HepG2 (cell line): Measurements from ENCODE around the gene DNM3. TPM values are rescaled to one million over a fixed set of nuclear protein-coding genes. Genes with fewer than 3 reads are reported as not detected.

Source experiments
- ATAC-seq: fragments of 200-7000 bp; cut with Tn5 transposase; 3 replicates; pipeline ENCODE4 v1.9.1; 2020; ENCODE audit warnings: mild to moderate bottlenecking, moderate library complexity
- BruUV-seq: library from RNA; stranded (reverse); fragments of 400-500 nt; replicated peaks from 2 replicates; lab custom pipeline; 2021; lab: Mats Ljungman, UMichigan
- CTCF ChIA-PET: fragments of 300-600 bp; formaldehyde crosslinking; extraction: SDS; loops from one replicate; lab custom pipeline; 2021; ENCODE audit warnings: low total read pairs, inconsistent platforms, low intra/inter-chr PET ratio; lab: Yijun Ruan, JAX
- POLR2A ChIA-PET: fragments of 350-600 bp; sonication (Branson Sonifier 250); formaldehyde crosslinking; loops from one replicate; lab custom pipeline; 2020; ENCODE audit warnings: antibody characterized with exemption, inconsistent platforms; lab: Yijun Ruan, JAX
- DNase-seq: peaks from one replicate; pipeline ENCODE4 v3.0.0-alpha.2; 2015; ENCODE audit warnings: low spot score
- FAIRE-seq: peaks from 3 replicates; lab custom pipeline; 2011; peaks lifted over from hg19 to GRCh38; lab: Jason Lieb, UNC
- H2AFZ ChIP-seq: one replicate; pipeline ENCODE4 v1.6.1; 2011; ENCODE audit warnings: low read length, inconsistent platforms
- H3K27ac ChIP-seq: fragments of 300-600 bp; 3 replicates; pipeline ENCODE4 v1.8.0; 2011; ENCODE audit warnings: mixed run types, mild to moderate bottlenecking, mixed read lengths, low read length, inconsistent platforms; ENCODE audit not compliant: insufficient read depth; ENCODE audit errors: extremely low read length
- H3K27me3 ChIP-seq, 2 experiments: fragments of 200-600 bp in 1 of 2; 2 replicates in 1 of 2; 3 replicates in 1 of 2; pipeline versions ENCODE4 v1.6.0 to v1.8.0; 2011; ENCODE audit warnings: low read length in 2 of 2, mild to moderate bottlenecking in 2 of 2, moderate library complexity in 2 of 2, inconsistent platforms in 1 of 2; ENCODE audit not compliant: insufficient read depth in 2 of 2, control insufficient read depth in 1 of 2
- H3K36me3 ChIP-seq, 2 experiments: fragments of 200-600 bp in 1 of 2; replicated peaks in 1 of 2; 2 replicates in 1 of 2; 3 replicates in 1 of 2; pipeline versions ENCODE4 v1.5.1 to v1.8.0; 2011; ENCODE audit warnings: low read length in 2 of 2, inconsistent platforms in 1 of 2; ENCODE audit not compliant: insufficient read depth in 2 of 2, control insufficient read depth in 1 of 2
- H3K4me1 ChIP-seq: 2 replicates; pipeline ENCODE4 v1.5.1; 2012; ENCODE audit warnings: low read length, inconsistent platforms; ENCODE audit not compliant: insufficient read depth
- H3K4me2 ChIP-seq: 2 replicates; pipeline ENCODE4 v1.6.0; 2011; ENCODE audit warnings: low read depth, low read length, inconsistent platforms
- H3K4me3 ChIP-seq, 3 experiments: fragments of 200-600 bp in 1 of 3; sonication (generic), shearing (Covaris generic) in 1 of 3; replicated peaks in 1 of 3; 2 replicates each; pipeline ENCODE4 v1.5.1; 2011 to 2016; ENCODE audit warnings: low read length in 3 of 3, inconsistent platforms in 2 of 3, low read depth in 2 of 3, mild to moderate bottlenecking in 2 of 3, control low read depth in 1 of 3, mixed read lengths in 1 of 3; ENCODE audit not compliant: insufficient read depth in 1 of 3
- H3K79me2 ChIP-seq: one replicate; pipeline ENCODE4 v1.6.1; 2011; ENCODE audit warnings: low read length, inconsistent platforms; ENCODE audit not compliant: insufficient read depth
- H3K9ac ChIP-seq: 2 replicates; pipeline ENCODE4 v1.6.0; 2011; ENCODE audit warnings: mild to moderate bottlenecking, low read depth, low read length, inconsistent platforms; ENCODE audit not compliant: insufficient read depth
- H3K9me3 ChIP-seq: 2 replicates; pipeline ENCODE4 v1.5.1; 2012; ENCODE audit warnings: mild to moderate bottlenecking, low read length
- H4K20me1 ChIP-seq: 2 replicates; pipeline ENCODE4 v1.6.0; 2011; ENCODE audit warnings: inconsistent platforms, mild to moderate bottlenecking, low read length, moderate library complexity; ENCODE audit not compliant: insufficient read depth
- ARNTL ChIP-seq: sonication (generic); formaldehyde crosslinking; IDR thresholded peaks from 2 replicates; pipeline ENCODE4 v1.4.0; 2020; ENCODE audit warnings: mild to moderate bottlenecking, missing genetic modification reagents
- ETV5 ChIP-seq: IDR thresholded peaks from 2 replicates; pipeline ENCODE4 v1.6.1; 2018; ENCODE audit warnings: missing biosample characterization, missing genetic modification reagents, inconsistent platforms, borderline replicate concordance
- MAFK ChIP-seq, 2 experiments: IDR thresholded peaks in 1 of 2; conservative IDR thresholded peaks in 1 of 2; 2 replicates each; pipeline ENCODE4 v1.6.1; 2011; ENCODE audit warnings: improper control_type of control experiment in 2 of 2, low read length in 2 of 2
- RNF219 ChIP-seq: sonication (generic); formaldehyde crosslinking; IDR thresholded peaks from 2 replicates; pipeline ENCODE4 v1.5.0; 2020; ENCODE audit warnings: mild to moderate bottlenecking, missing genetic modification reagents
- TMF1 ChIP-seq: sonication (generic); formaldehyde crosslinking; IDR thresholded peaks from 2 replicates; pipeline ENCODE4 v1.8.1; 2022; ENCODE audit warnings: low read depth, missing genetic modification reagents
- UBTF ChIP-seq: sonication (generic); formaldehyde crosslinking; IDR thresholded peaks from 2 replicates; pipeline ENCODE4 v1.4.0; 2020; ENCODE audit warnings: mild to moderate bottlenecking, missing genetic modification reagents
- ZNF747 ChIP-seq: sonication (generic); formaldehyde crosslinking; IDR thresholded peaks from 2 replicates; pipeline ENCODE4 v1.8.1; 2023; ENCODE audit warnings: missing genetic modification reagents, mild to moderate bottlenecking, borderline replicate concordance
- WGBS: methylation state at CpG from one replicate; pipeline ENCODE4 v1.1.6; 2017; ENCODE audit warnings: low lambda C conversion rate; 5-methylcytosine and 5-hydroxymethylcytosine counted together
- in situ Hi-C: cut with HindIII; loops from 2 replicates; pipeline ENCODE4 v1.10.0; 2017; ENCODE audit warnings: low pct_unique_long_range_greater_than_20kb; ENCODE audit not compliant: extremely low pct_ligation_motif_present
- intact Hi-C: fragments of 100-400 bp; cut with micrococcal nuclease; formaldehyde crosslinking; loops from one replicate; pipeline ENCODE4 v1.10.0; 2022; ENCODE audit not compliant: unreplicated experiment
- polyA plus RNA-seq, 8 experiments: library from polyadenylated mRNA; depleted of rRNA in 3 of 8; stranded (reverse) in 7 of 8; unstranded in 1 of 8; fragments of >200 nt; fragmentation: Illumina TruSeq in 4 of 8; extraction: Trizol in 4 of 8; gene quantifications; 2 replicates each; pipeline versions ENCODE4 v1.2.1 to v1.2.3, GENCODE V29; 2011 to 2016; ENCODE audit warnings: low read depth in 4 of 8, missing spikeins in 1 of 8, mixed read lengths in 1 of 8; ENCODE audit not compliant: insufficient read depth in 1 of 8
- total RNA-seq, 5 experiments: library from RNA; depleted of rRNA; stranded (reverse); fragments of >200 nt; fragmentation: Illumina TruSeq; extraction: Trizol; gene quantifications; 2 replicates each; pipeline ENCODE4 v1.2.3, GENCODE V29; 2016; ENCODE audit warnings: low read depth in 1 of 5

DNM3 gene
- total and polyA plus RNA-seq, 2 of the 13 experiments (the other 11 are each of a cell fraction or from before 2014, with no cell fraction given), result 0.05 TPM; not detected in 1

- TF ChIP-seq ARNTL (CRISPR knock-in tag) (no peak), ZNF747 (CRISPR knock-in tag) (no peak)
These were observed 149.1 kb downstream of the DNM3 start (continued) for GRCh38 chr1:171990371-171990770.

DNA sequence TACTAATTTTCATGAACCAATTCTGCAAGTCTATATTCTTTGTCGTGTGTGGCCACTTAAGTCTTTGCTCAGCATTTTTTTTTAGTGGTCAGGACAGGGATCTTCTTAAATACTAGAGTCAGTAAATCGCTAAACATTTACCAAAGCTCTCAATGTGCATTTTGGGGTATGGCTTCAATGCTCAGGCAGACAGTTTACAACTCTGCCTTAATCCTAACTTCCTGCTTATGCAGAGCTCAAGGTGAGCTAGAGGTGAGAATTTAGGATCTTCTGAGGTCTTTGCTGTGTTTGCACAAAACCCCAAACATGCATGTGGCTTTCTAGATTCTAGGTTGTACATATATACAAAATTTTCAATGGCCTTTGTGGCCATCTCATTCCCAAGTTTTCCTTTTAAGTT lies 153.0 kb downstream of the DNM3 start:
- intact Hi-C loops, result no loop called here
- Histone ChIP-seq H2AFZ (no peak overlapping the region), H3K9me3 (no peaks in the 10 kb centered on the region), H3K4me3 (no peak overlapping the region), H3K27me3 (no peaks in the 10 kb centered on the region; a peak in 1 of 5 replicates), H3K36me3 (no peaks in the 10 kb centered on the region), H3K4me2 (no peak overlapping the region), H4K20me1 (no peaks in the 10 kb centered on the region)
- ChIA-PET POLR2A (no interaction called here), CTCF (no interaction called here)
- no peak for FAIRE-seq
- no peak for DNase-seq
- in situ Hi-C loops, result no loop called here
- no peak for ATAC-seq
- no TSS peak for BruUV-seq
- TF ChIP-seq ETV5 (CRISPR knock-in tag), result no peak
- peak; percentile 5 to 47; a peak in 2 of 4 replicates for TF ChIP-seq MAFK (conservative IDR thresholded peaks at IDR 0.05 in 1 of 2, IDR thresholded peaks at IDR 0.05 in 1 of 2; ENCODE audit: low read length in 2 of 2)
- TF ChIP-seq, all 625 proteins: peak for 1
- 4% methylated on average over 2 of the region's 2 CpGs for WGBS
- Histone ChIP-seq H3K79me2 (no peaks in the 10 kb centered on the region), H3K4me1 (no peaks in the 10 kb centered on the region), H3K9ac (no peak overlapping the region), H3K27ac (no peak overlapping the region)

- no peaks in the 10 kb centered on the region for H4K20me1 ChIP-seq
- ChIA-PET CTCF (no interaction called here), POLR2A (no interaction called here)
- no peaks in the 10 kb centered on the region for H3K36me3 ChIP-seq
- no peaks in the 10 kb centered on the region for H3K9me3 ChIP-seq
- in situ Hi-C loops, result no loop called here
- 0% methylated on average over 3 of the region's 3 CpGs for WGBS
- intact Hi-C loops, result no loop called here
- TF ChIP-seq TMF1 (CRISPR knock-in tag) (no peak), UBTF (CRISPR knock-in tag) (no peak), RNF219 (CRISPR knock-in tag) (no peak)
- FAIRE-seq (no peak), DNase-seq (no peak), ATAC-seq (no peak)
- no peak overlapping the region for H3K27ac ChIP-seq
- H3K27me3 ChIP-seq, result no peaks in the 10 kb centered on the region; a peak in 1 of 5 replicates
- no peak overlapping the region for H3K4me3 ChIP-seq
- H3K79me2 ChIP-seq, result no peaks in the 10 kb centered on the region
- no peak overlapping the region for H2AFZ ChIP-seq
- H3K4me1 ChIP-seq, result no peaks in the 10 kb centered on the region
- BruUV-seq, result no TSS peak
- H3K9ac ChIP-seq, result no peak overlapping the region
- H3K4me2 ChIP-seq, result no peak overlapping the region
These were observed 154.3 kb downstream of the DNM3 start for GRCh38 chr1:171995573-171995972.
